GM12891 (cell line): Measurements from ENCODE around the gene TRIM56.

Experiments used
- POLR2A ChIP-seq: IDR thresholded peaks from 2 replicates; pipeline ENCODE4 v1.6.1; 2011; ENCODE audit warnings: low read depth, low read length, control low read depth
- POLR2AphosphoS5 ChIP-seq: IDR thresholded peaks from 2 replicates; pipeline ENCODE4 v1.6.1; 2011; ENCODE audit warnings: low read depth, low read length, control low read depth
- SPI1 ChIP-seq: IDR thresholded peaks from 2 replicates; pipeline ENCODE4 v1.6.1; 2011; ENCODE audit warnings: low read depth, low read length, control low read depth
- TAF1 ChIP-seq: IDR thresholded peaks from 2 replicates; pipeline ENCODE4 v1.6.1; 2011; ENCODE audit warnings: low read depth, low read length, control low read depth

DNA sequence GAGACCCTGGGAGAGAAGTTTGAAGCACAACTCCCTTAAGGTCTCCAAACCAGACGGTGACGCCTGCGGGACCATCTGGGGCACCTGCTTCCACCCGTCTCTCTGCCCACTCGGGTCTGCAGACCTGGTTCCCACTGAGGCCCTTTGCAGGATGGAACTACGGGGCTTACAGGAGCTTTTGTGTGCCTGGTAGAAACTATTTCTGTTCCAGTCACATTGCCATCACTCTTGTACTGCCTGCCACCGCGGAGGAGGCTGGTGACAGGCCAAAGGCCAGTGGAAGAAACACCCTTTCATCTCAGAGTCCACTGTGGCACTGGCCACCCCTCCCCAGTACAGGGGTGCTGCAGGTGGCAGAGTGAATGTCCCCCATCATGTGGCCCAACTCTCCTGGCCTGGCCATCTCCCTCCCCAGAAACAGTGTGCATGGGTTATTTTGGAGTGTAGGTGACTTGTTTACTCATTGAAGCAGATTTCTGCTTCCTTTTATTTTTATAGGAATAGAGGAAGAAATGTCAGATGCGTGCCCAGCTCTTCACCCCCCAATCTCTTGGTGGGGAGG lies 52.5 kb downstream of the TRIM56 start:
- TF ChIP-seq POLR2A: no peak
- TF ChIP-seq TAF1: no peak
- TF ChIP-seq POLR2AphosphoS5: no peak
- TF ChIP-seq SPI1: no peak
